ENCODE data around the gene LAG3. TPM values are rescaled to one million over a fixed set of nuclear protein-coding genes. Genes with fewer than 3 reads are reported as not detected.

LAG3 gene
- total and polyA plus RNA-seq, 10 donors = 3.7 to 29.4 (median 12.7) TPM

GRCh38 chr12:6782850-6783566 lies 10.7 kb downstream of the LAG3 start:
- intact Hi-C loops (cut with DNase I; ENCODE audit: low total_unique reads) = no loop called here
- no peak overlapping the region for H3K27ac ChIP-seq

GRCh38 chr12:6783828-6784227 lies 11.5 kb downstream of the LAG3 start:
- Histone ChIP-seq H3K27me3 (replicated peaks in 1 of 7) (no peaks in the 10 kb centered on the region), H3K4me1 (peaks cover 0 to 47% (median 24%) of the 10 kb centered on the region in 6 donors), H3K9me3 (no peaks in the 10 kb centered on the region), H3K27ac (no peak overlapping the region), H3K36me3 (no peaks in the 10 kb centered on the region), H3K4me3 (no peak overlapping the region)
- TF ChIP-seq POLR2AphosphoS5 (IDR thresholded peaks at IDR 0.05) = no peak
- TF ChIP-seq POLR2A (IDR thresholded peaks at IDR 0.05) = no peak
- no peak for TF ChIP-seq CTCF (IDR thresholded peaks at IDR 0.05 in 8 of 11, conservative IDR thresholded peaks at IDR 0.05 in 3 of 11)
- no peak for DNase-seq
- intact Hi-C loops (cut with DNase I; ENCODE audit: low total_unique reads) = no loop called here
- 86 to 90% (median 88%) methylated on average over 9 of the region's 9 CpGs for WGBS, 5 donors

More at GRCh38 chr12:6782850-6783566, 10.7 kb downstream of the LAG3 start:
- Histone ChIP-seq H3K4me3 (no peak overlapping the region), H3K27me3 (replicated peaks in 1 of 7) (peaks cover 0 to 6% (median 0%) of the 10 kb centered on the region in 7 donors), H3K36me3 (no peaks in the 10 kb centered on the region), H3K9me3 (no peaks in the 10 kb centered on the region), H3K4me1 (peaks cover 3 to 48% (median 30%) of the 10 kb centered on the region in 6 donors)
- TF ChIP-seq POLR2A (IDR thresholded peaks at IDR 0.05) (no peak), POLR2AphosphoS5 (IDR thresholded peaks at IDR 0.05) (no peak), CTCF (IDR thresholded peaks at IDR 0.05 in 8 of 11, conservative IDR thresholded peaks at IDR 0.05 in 3 of 11) (no peak)
- WGBS, 5 donors = 50 to 73% (median 66%) methylated on average over 8 to 10 of the region's 10 CpGs
- no peak for DNase-seq

GRCh38 chr12:6784296-6784695 lies 12.0 kb downstream of the LAG3 start:
- TF ChIP-seq POLR2A (IDR thresholded peaks at IDR 0.05) = no peak
- no peak for TF ChIP-seq POLR2AphosphoS5 (IDR thresholded peaks at IDR 0.05)
- TF ChIP-seq CTCF (IDR thresholded peaks at IDR 0.05 in 8 of 11, conservative IDR thresholded peaks at IDR 0.05 in 3 of 11) = no peak
- no peak for DNase-seq
- WGBS, 5 donors = 54 to 87% (median 69%) methylated on average over 5 of the region's 5 CpGs
- H3K36me3 ChIP-seq = no peaks in the 10 kb centered on the region
- H3K27me3 ChIP-seq (replicated peaks in 1 of 7) = no peaks in the 10 kb centered on the region
- H3K4me3 ChIP-seq = no peak overlapping the region
- no peaks in the 10 kb centered on the region for H3K9me3 ChIP-seq
- H3K4me1 ChIP-seq = peaks cover 0 to 47% (median 22%) of the 10 kb centered on the region in 6 donors
- intact Hi-C loops (cut with DNase I; ENCODE audit: low total_unique reads) = no loop called here
- peak overlapping the region in 2 of 8 donors; percentile 10 to 28 for H3K27ac ChIP-seq

GRCh38 chr12:6784761-6785160 lies 12.4 kb downstream of the LAG3 start:
- intact Hi-C loops (cut with DNase I; ENCODE audit: low total_unique reads) = no loop called here
- Histone ChIP-seq H3K9me3 (no peaks in the 10 kb centered on the region), H3K27ac (peak overlapping the region in 2 of 8 donors; percentile 10 to 28)

More at GRCh38 chr12:6784761-6785160, 12.4 kb downstream of the LAG3 start:
- Histone ChIP-seq H3K27me3 (replicated peaks in 1 of 7) (no peaks in the 10 kb centered on the region), H3K4me1 (peaks cover 0 to 51% (median 24%) of the 10 kb centered on the region in 6 donors), H3K36me3 (no peaks in the 10 kb centered on the region), H3K4me3 (no peak overlapping the region)
- no peak for DNase-seq
- WGBS, 5 donors = 39 to 64% (median 58%) methylated on average over 5 of the region's 5 CpGs
- no peak for TF ChIP-seq CTCF (IDR thresholded peaks at IDR 0.05 in 8 of 11, conservative IDR thresholded peaks at IDR 0.05 in 3 of 11)
- no peak for TF ChIP-seq POLR2A (IDR thresholded peaks at IDR 0.05)
- no peak for TF ChIP-seq POLR2AphosphoS5 (IDR thresholded peaks at IDR 0.05)

All from spleen (tissue), 11 donors.